GM12878 (cell line): ENCODE data around the gene ERCC3. TPM values are rescaled to one million over a fixed set of nuclear protein-coding genes. Genes with fewer than 3 reads are reported as not detected.

ENCODE experiments used
- ATAC-seq: fragments of 200-7000 bp; cut with Tn5 transposase; 3 replicates; pipeline ENCODE4 v1.9.1; 2020; ENCODE audit warnings: mild to moderate bottlenecking, moderate library complexity
- BruUV-seq: library from RNA; stranded (reverse); fragments of 400-500 nt; replicated peaks from 2 replicates; lab custom pipeline; 2021; lab: Mats Ljungman, UMichigan
- CTCF ChIA-PET: fragments of 300-600 bp; sonication (Branson Sonifier 250); formaldehyde crosslinking; extraction: SDS; loops from one replicate; lab custom pipeline; 2021; ENCODE audit warnings: inconsistent platforms; lab: Yijun Ruan, JAX
- POLR2A ChIA-PET: fragments of 350-600 bp; formaldehyde crosslinking; extraction: SDS; loops from one replicate; lab custom pipeline; 2021; ENCODE audit warnings: inconsistent platforms; lab: Charles Lee
- RAD21 ChIA-PET: fragments of 300-600 bp; sonication (Branson Sonifier 250); formaldehyde crosslinking; loops from one replicate; lab custom pipeline; 2023; ENCODE audit warnings: antibody characterized with exemption; ENCODE audit not compliant: unreplicated experiment; lab: Charles Lee
- SMC1A ChIA-PET: fragments of 300-600 bp; sonication (Branson Sonifier 250); formaldehyde crosslinking; loops from one replicate; lab custom pipeline; 2023; ENCODE audit not compliant: unreplicated experiment, uncharacterized antibody; lab: Charles Lee
- DNase-seq: peaks from one replicate; pipeline ENCODE4 v3.0.0-alpha.2; 2011; ENCODE audit warnings: low read depth, low spot score
- FAIRE-seq: peaks from 3 replicates; lab custom pipeline; 2011; peaks lifted over from hg19 to GRCh38; lab: Jason Lieb, UNC
- H2AFZ ChIP-seq: 2 replicates; pipeline ENCODE4 v1.6.0; 2011; ENCODE audit warnings: low read depth, low read length, control low read depth; ENCODE audit not compliant: control insufficient read depth
- H3K27ac ChIP-seq: 2 replicates; pipeline ENCODE4 v1.5.1; 2011; ENCODE audit warnings: control low read depth; ENCODE audit not compliant: control insufficient read depth, insufficient read depth
- H3K27me3 ChIP-seq, 2 experiments: replicated peaks in 1 of 2; 2 replicates each; pipeline versions ENCODE4 v1.6.0 to v1.6.1; 2011; ENCODE audit warnings: low read length in 1 of 2; ENCODE audit not compliant: control insufficient read depth in 2 of 2, insufficient read depth in 2 of 2
- H3K36me3 ChIP-seq, 2 experiments: 2 replicates each; pipeline ENCODE4 v1.5.1; 2011; ENCODE audit warnings: low read length in 1 of 2; ENCODE audit not compliant: control insufficient read depth in 2 of 2, insufficient read depth in 2 of 2
- H3K4me1 ChIP-seq: 2 replicates; pipeline ENCODE4 v1.6.1; 2011; ENCODE audit warnings: mild to moderate bottlenecking, low read length, moderate library complexity, mixed read lengths; ENCODE audit not compliant: control insufficient read depth, insufficient read depth
- H3K4me2 ChIP-seq: 2 replicates; pipeline ENCODE4 v1.6.0; 2011; ENCODE audit warnings: control low read depth; ENCODE audit not compliant: control insufficient read depth, insufficient read depth
- H3K4me3 ChIP-seq: fragments of 200-600 bp; sonication (generic); 2 replicates; pipeline ENCODE4 v1.5.1; 2016
- H3K79me2 ChIP-seq: 2 replicates; pipeline ENCODE4 v1.6.0; 2011; ENCODE audit warnings: low read length; ENCODE audit not compliant: control insufficient read depth, insufficient read depth
- H3K9ac ChIP-seq: 2 replicates; pipeline ENCODE4 v1.8.0; 2011; ENCODE audit warnings: low read length, control low read depth, mixed read lengths; ENCODE audit not compliant: control insufficient read depth, insufficient read depth
- H3K9me3 ChIP-seq: replicated peaks from 3 replicates; pipeline ENCODE4 v1.5.1; 2011; ENCODE audit warnings: mild to moderate bottlenecking, low read length; ENCODE audit not compliant: control insufficient read depth, insufficient read depth
- H4K20me1 ChIP-seq: 2 replicates; pipeline ENCODE4 v1.6.0; 2011; ENCODE audit not compliant: control insufficient read depth, insufficient read depth
- BCLAF1 ChIP-seq: fragments of 450-650 bp; IDR thresholded peaks from 2 replicates; pipeline ENCODE4 v1.6.1; 2017; ENCODE audit warnings: antibody characterized with exemption, mild to moderate bottlenecking, moderate library complexity
- MTA2 ChIP-seq: fragments of 450-650 bp; IDR thresholded peaks from 2 replicates; pipeline ENCODE4 v1.6.1; 2016; ENCODE audit warnings: low read depth, mild to moderate bottlenecking, moderate library complexity
- MXI1 ChIP-seq: fragments of 150-350 bp; IDR thresholded peaks from 2 replicates; pipeline ENCODE4 v1.6.1; 2011; ENCODE audit warnings: low read depth, mild to moderate bottlenecking, inconsistent platforms, low read length, improper control_type of control experiment
- MYB ChIP-seq: fragments of 150-350 bp; IDR thresholded peaks from 2 replicates; pipeline ENCODE4 v1.6.1; 2014; ENCODE audit warnings: mild to moderate bottlenecking, low read depth, low read length, borderline replicate concordance
- MYC ChIP-seq: IDR thresholded peaks from 2 replicates; pipeline ENCODE4 v1.6.1; 2011; ENCODE audit warnings: mild to moderate bottlenecking, low read length, moderate library complexity, inconsistent platforms; ENCODE audit not compliant: insufficient read depth, insufficient replicate concordance, insufficient read length, severe bottlenecking
- NBN ChIP-seq: fragments of 450-650 bp; IDR thresholded peaks from 2 replicates; pipeline ENCODE4 v1.6.1; 2016
- RBBP5 ChIP-seq: fragments of 200-600 bp; sonication (generic); conservative IDR thresholded peaks from 2 replicates; pipeline ENCODE4 v1.6.1; 2016
- SMC3 ChIP-seq: IDR thresholded peaks from 2 replicates; pipeline ENCODE4 v1.6.1; 2011; ENCODE audit warnings: low read length, improper control_type of control experiment, borderline replicate concordance
- SPI1 ChIP-seq: IDR thresholded peaks from 2 replicates; pipeline ENCODE4 v1.6.1; 2011; ENCODE audit warnings: low read depth, mild to moderate bottlenecking, low read length, moderate library complexity, borderline replicate concordance; ENCODE audit not compliant: insufficient read depth
- TCF7 ChIP-seq: IDR thresholded peaks from 2 replicates; pipeline ENCODE4 v1.6.1; 2014; ENCODE audit warnings: antibody characterized with exemption, borderline replicate concordance
- ZSCAN29 ChIP-seq: fragments of 450-650 bp; IDR thresholded peaks from 2 replicates; pipeline ENCODE4 v1.6.1; 2017; ENCODE audit warnings: mild to moderate bottlenecking, moderate library complexity
- WGBS: methylation state at CpG from one replicate; pipeline ENCODE4 v1.1.6; 2016; ENCODE audit warnings: low lambda C conversion rate; ENCODE audit not compliant: insufficient replicate concordance, insufficient coverage; ENCODE audit errors: missing lambda C conversion rate; 5-methylcytosine and 5-hydroxymethylcytosine counted together
- in situ Hi-C: fragments of 300-500 bp; cut with MboI; formaldehyde crosslinking; loops from 9 replicates; pipeline ENCODE4 v1.14.3; 2018; ENCODE audit warnings: mixed read lengths
- intact Hi-C: fragments of 100-400 bp; cut with micrococcal nuclease; formaldehyde crosslinking; loops from one replicate; pipeline ENCODE4 v1.14.2; 2022; ENCODE audit not compliant: unreplicated experiment
- polyA plus RNA-seq, 11 experiments: library from polyadenylated mRNA; depleted of rRNA in 4 of 11; unstranded in 6 of 11; stranded (reverse) in 5 of 11; fragments of >200 nt; fragmentation: Nextera tagmentation in 4 of 11; fragmentation: Illumina TruSeq in 1 of 11; extraction: Ambion mirVana in 4 of 11; extraction: Trizol in 1 of 11; gene quantifications; 1 replicate in 1 of 11; 2 replicates in 10 of 11; pipeline versions ENCODE4 v1.2.1 to v1.2.3, GENCODE V29; 2011 to 2016; ENCODE audit warnings: inconsistent platforms in 2 of 11, missing spikeins in 2 of 11, low read depth in 1 of 11
- total RNA-seq, 4 experiments: library from RNA; depleted of rRNA in 3 of 4; stranded (reverse); fragments of >200 nt in 3 of 4; fragmentation: Illumina TruSeq in 1 of 4; extraction: Trizol in 1 of 4; gene quantifications; 2 replicates each; pipeline versions ENCODE4 v1.2.1 to v1.2.3, GENCODE V29; 2013 to 2021

The ERCC3 gene
- total and polyA plus RNA-seq, 10 of the 15 experiments (the other 5 are each of a cell fraction or from before 2014, with no cell fraction given), result 17.1 to 64.8 (median 42.8) TPM

DNA sequence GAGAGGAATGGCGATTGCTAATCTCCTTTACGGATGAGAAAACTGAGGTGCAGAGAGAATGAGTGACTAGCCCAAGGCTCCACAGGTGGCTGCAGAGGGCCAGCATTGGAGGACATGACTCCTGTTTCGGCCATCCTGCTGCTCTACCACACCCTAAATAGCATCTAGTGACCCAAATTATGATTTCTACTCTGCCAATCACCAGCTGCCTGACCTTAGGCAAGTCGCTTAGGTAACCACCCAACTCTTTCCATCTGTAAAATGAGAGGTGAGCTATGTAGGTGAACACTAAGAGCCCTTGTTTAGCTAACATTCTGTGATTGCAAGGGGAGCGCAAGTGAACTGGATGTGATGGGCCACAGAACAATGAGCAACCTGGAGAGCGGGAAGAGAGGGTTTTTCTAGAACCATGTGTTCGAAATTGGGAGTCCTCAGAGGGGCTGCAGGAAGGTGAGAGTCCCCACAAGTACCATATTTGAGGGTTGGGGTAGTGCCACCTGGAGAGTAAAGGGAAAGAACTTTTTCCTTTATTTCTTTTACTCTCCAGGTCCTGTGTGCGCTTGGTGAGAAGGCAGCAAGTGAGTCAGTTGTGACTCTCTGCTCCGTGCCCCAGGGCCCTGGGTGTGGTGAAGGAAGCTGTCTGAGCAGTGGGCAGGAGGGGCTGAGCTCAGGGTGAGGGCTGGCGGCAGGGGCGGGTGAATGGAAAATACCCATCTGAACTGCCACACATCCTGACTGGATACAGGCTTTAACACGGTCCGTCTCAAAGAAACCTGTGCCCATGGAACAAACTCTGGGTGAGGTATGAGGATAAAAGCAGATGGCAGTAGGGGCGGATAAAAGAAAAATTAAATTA lies 76.2 kb downstream of the ERCC3 start (continued):
- TF ChIP-seq RBBP5, result no peak

DNA sequence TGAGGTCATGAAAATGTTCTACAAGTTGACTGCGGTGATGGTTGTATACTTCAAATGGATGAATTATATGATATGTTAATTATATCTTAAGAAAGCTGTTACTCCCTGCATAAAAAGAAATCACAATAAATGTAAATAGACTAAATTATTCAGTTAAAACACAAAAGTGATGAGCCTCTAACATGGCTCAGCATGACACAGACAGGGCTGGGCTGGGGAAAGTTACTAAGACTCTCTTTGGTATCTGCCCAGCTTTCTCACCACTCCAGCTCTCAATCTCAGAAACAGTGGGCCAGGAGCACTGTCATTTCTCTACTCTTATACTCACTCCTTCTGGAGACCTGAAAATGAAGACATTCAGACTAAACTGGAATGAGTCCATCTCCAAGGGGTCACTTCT lies 77.4 kb downstream of the ERCC3 start:
- Histone ChIP-seq H3K27ac (no peak overlapping the region), H2AFZ (no peak overlapping the region), H3K4me3 (no peak overlapping the region), H3K9me3 (no peaks in the 10 kb centered on the region; the same call in 2 of the 3 replicates), H3K27me3 (peaks cover 4 to 7% of the 10 kb centered on the region in 2 experiments), H3K9ac (no peak overlapping the region), H4K20me1 (no peaks in the 10 kb centered on the region), H3K36me3 (no peaks in the 10 kb centered on the region), H3K4me1 (no peaks in the 10 kb centered on the region), H3K4me2 (no peak overlapping the region), H3K79me2 (no peaks in the 10 kb centered on the region)
- ChIA-PET RAD21 (no interaction called here), SMC1A (no interaction called here), CTCF (interaction anchor here (1.0 kb wide), 2 partner anchors 13 to 28 kb away, joined by 3 read pairs; no protein-coding TSS in a partner anchor), POLR2A (no interaction called here)
- in situ Hi-C loops (no loop called here), intact Hi-C loops (no loop called here)
- WGBS, result 96% methylated on average over 1 of the region's 1 CpG
- DNase-seq (no peak), FAIRE-seq (no peak), ATAC-seq (no peak)
- TF ChIP-seq SMC3 (no peak), NBN (no peak), SPI1 (no peak), MTA2 (no peak), MYC (no peak), TCF7 (no peak), MXI1 (no peak), ZSCAN29 (no peak), BCLAF1 (no peak), MYB (no peak)
- no TSS peak for BruUV-seq
